MV-4-11 (cell line): ENCODE measurements around the gene ARHGEF18.

Experiments
- DNase-seq: peaks from one replicate; lab custom pipeline; 2025; lab: John Stamatoyannopoulos, UW

Gene ARHGEF18

GRCh38 chr19:7385062-7385461, 36.3 kb downstream of the ARHGEF18 start:
- DNase-seq = peak; percentile 83

GRCh38 chr19:7386308-7386707, 37.6 kb downstream of the ARHGEF18 start:
- no peak for DNase-seq

DNA sequence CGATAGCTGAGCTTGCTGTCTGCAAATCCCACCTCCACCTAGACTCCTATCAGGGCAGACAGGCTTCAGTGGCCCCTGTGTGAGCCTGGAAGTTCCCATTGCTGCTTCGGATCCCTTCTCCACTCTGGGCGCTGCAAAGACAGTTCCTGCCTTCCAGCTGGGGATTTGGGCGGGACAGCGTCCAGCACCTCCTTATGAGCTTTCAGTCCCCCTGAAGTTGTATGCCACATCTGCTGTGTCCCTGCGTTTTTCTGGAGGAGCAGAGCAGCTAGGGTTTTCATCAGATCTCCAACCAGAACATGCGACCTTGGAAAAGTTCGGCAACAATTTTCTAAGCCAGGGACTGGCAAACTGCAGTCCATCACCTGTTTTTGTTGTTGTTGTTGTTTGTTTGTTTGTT, 38.0 kb downstream of the ARHGEF18 start:
- DNase-seq = no peak

- DNase-seq = no peak
These were observed 42.5 kb downstream of the ARHGEF18 start for GRCh38 chr19:7391218-7391670.

- no peak for DNase-seq
These were observed 44.7 kb downstream of the ARHGEF18 start for GRCh38 chr19:7393459-7393858.

DNA sequence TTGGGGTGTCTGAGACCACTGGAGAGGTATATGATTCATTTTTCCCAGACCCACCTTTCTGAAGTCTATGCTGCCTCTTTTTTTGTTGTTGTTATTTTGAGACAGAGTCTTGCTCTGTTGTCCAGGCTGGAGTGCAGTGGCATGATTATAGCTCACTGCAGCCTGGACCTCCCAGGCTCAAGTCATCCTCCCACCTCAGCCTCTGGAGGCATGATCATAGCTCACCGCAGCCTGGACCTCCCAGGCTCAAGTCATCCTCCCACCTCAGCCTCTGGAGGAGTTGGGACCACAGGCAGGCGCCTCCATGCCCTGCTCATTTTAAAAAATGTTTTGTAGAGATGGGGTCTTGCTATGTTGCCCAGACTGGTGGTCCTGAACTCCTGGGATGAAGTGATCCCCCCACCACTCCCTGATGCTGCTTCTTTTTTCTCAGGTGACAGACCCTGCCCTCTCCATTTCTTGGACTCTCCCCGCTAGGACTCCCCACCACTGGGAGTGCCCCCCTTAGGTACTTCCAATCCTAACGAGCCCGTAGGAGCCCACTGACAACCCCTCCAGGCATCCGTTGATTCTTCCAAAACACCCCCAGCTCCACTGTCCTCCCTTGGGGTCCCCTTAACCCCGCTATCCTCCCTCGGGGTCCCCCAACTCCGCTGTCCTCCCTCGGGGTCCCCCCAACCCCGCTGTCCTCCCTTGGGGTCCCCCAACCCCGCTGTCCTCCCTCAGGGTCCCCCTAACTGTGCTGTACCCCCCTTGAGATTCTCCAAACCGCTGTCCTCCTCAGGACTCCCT, 45.4 kb downstream of the ARHGEF18 start:
- no peak for DNase-seq

DNA sequence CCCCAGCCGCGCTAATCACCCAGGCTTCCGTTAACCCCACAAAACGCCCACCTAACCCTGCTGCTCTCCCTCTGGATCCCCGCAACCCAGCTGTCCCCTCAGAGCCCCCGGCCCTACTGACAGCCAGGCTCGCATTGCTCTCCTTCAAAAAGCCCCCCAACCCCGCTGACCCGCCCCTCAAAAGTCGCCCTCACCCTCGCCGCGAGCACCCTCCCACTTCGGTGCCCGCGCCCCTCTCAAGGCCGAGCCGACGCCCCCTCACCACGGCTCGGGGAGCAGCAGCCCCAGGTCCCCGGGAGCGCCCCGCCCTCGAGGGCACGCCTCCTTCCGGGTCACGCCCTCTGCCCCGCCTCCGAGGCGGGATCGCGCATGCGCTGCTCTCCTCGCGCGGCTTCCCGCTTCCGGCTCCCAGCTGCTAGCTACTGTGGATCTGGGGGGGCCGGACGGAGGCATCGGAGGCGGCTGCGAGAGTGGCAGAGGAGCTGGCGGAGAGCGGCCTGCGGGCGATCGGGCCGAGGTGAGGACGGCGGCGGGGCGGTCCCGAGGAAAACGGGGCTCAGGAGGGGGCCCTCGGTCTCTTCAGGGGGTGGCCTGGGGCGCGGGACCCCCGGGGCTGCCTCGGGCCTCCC, 46.1 kb downstream of the ARHGEF18 start:
- peak; percentile 82 for DNase-seq

DNA sequence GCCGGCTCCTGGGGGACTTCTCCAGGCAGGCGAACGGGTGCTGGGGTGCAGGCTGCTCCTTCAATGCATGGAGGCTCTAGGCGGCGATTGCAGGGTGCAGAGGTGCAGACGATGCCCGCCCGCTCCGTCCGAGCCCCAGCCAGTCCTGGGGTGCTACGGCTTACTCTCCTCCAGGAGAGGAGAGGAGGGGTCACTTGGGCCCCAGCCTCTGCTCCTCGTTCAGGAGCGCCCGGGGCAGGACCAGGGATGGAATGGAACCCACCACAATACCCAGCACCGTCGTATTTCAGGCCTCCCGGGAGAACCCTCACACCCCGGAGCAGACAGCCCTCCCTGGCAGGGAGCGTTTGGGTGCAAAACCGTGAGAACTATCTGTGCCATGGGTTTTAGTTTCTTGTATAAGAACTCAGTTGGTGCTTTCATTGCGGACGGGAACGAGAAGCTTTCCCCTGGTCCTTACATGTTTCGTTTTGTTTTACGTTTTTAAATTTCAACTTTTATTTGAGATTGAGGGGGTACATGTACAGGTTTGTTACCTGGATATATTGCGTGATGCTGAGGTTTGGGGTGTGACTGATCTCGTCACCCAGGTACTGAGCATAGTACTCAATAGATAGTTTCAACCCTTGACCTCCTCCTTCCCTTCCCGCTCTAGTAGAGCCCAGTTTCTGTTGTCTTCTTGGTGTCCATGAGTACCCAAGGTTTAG, 46.8 kb downstream of the ARHGEF18 start:
- no peak for DNase-seq

- no peak for DNase-seq
These were observed 49.0 kb downstream of the ARHGEF18 start for GRCh38 chr19:7397687-7398086.
